Right lobe of liver (tissue), 6 donors: ENCODE measurements around the gene LYSMD4. TPM values are rescaled to one million over a fixed set of nuclear protein-coding genes. Genes with fewer than 3 reads are reported as not detected.

Experiments
- ATAC-seq, 4 donors: fragments of 200-7000 bp; cut with Tn5 transposase; one replicate each; pipeline ENCODE4 v1.9.1; 2020; ENCODE audit warnings: mild to moderate bottlenecking in 4 of 4, moderate library complexity in 4 of 4
- DNase-seq, 3 donors: peaks; one replicate each; pipeline ENCODE4 v3.0.0-alpha.2; 2020
- H3K27ac ChIP-seq, 3 donors: fragments of 200-600 bp; one replicate each; pipeline ENCODE4 v1.8.0; 2022
- H3K27me3 ChIP-seq, 2 donors: fragments of 200-600 bp; one replicate each; pipeline ENCODE4 v1.8.0; 2022
- H3K36me3 ChIP-seq, 4 donors: fragments of 200-600 bp; sonication (generic) in 1 of 4; one replicate each; pipeline versions ENCODE4 v1.5.1 to v1.8.0; 2017 to 2022; ENCODE audit warnings: control low read depth in 1 of 4
- H3K4me1 ChIP-seq, 4 donors: fragments of 200-600 bp; sonication (generic) in 1 of 4; one replicate each; pipeline versions ENCODE4 v1.5.1 to v1.8.0; 2017 to 2022; ENCODE audit warnings: control low read depth in 1 of 4
- H3K4me3 ChIP-seq, 3 donors: fragments of 200-600 bp; one replicate each; pipeline ENCODE4 v1.8.0; 2022
- H3K9me3 ChIP-seq, 4 donors: fragments of 200-600 bp; sonication (generic) in 1 of 4; one replicate each; pipeline versions ENCODE4 v1.5.1 to v1.8.0; 2017 to 2022; ENCODE audit warnings: control low read depth in 1 of 4
- POLR2A ChIP-seq: fragments of 450-650 bp; IDR thresholded peaks from one replicate; pipeline ENCODE4 v1.6.1; 2017; ENCODE audit warnings: antibody characterized with exemption, mild to moderate bottlenecking
- WGBS: methylation state at CpG from one replicate; pipeline ENCODE4 v1.1.6; 2018; ENCODE audit warnings: low coverage, low lambda C conversion rate; ENCODE audit not compliant: insufficient coverage; ENCODE audit errors: missing lambda C conversion rate; 5-methylcytosine and 5-hydroxymethylcytosine counted together
- intact Hi-C, 2 donors: fragments of 100-400 bp; cut with DNase I; formaldehyde crosslinking; loops; one replicate each; pipeline versions ENCODE4 v1.11.2 to v1.14.1; 2022
- small RNA-seq, 2 experiments: library from RNA; depleted of rRNA; stranded (forward); fragments of <200 nt; gene quantifications; one replicate each; pipeline ENCODE3, GENCODE V24; 2016
- total RNA-seq, 6 experiments: library from RNA; depleted of rRNA in 2 of 6; stranded (reverse); fragments of >200 nt in 2 of 6; fragmentation: NEBNext Ultra II Directional in 3 of 6; extraction: Animal tissue kit (Norgen Biotek cat#: 25700) in 3 of 6; gene quantifications; one replicate each; pipeline versions ENCODE4 v1.1.0 to v1.2.4, GENCODE V29; 2016 to 2023
- TF ChIP-seq, protein P1 (sequence below), 4 donors: fragments of 200-600 bp in 3 of 4; fragments of 450-650 bp in 1 of 4; IDR thresholded peaks; one replicate each; pipeline versions ENCODE4 v1.5.1 to v1.8.0; 2016 to 2022; ENCODE audit warnings: antibody characterized with exemption in 4 of 4, mild to moderate bottlenecking in 2 of 4
- donor health status: DM: no; HTN: yes; CAD: no.
- donor health status: DM: no; HTN: no; CAD: no.
- donor health status: DM: no; HTN: no; CAD: no.
- donor health status: DM: no; HTN: yes; CAD: no.
- donor health status: DM: no; HTN: yes; CAD: no.

LYSMD4 gene
- total RNA-seq, 6 experiments from 2014 or later, result 2.8 to 7.0 (median 5.1) TPM

- WGBS, result 63% methylated on average over 4 of the region's 4 CpGs
- Histone ChIP-seq H3K27ac (peak overlapping the region in 1 of 3 donors; percentile 4), H3K36me3 (peaks cover 0 to 25% (median 9%) of the 10 kb centered on the region in 4 donors), H3K4me1 (peaks cover 0 to 14% (median 5%) of the 10 kb centered on the region in 4 donors), H3K4me3 (no peak overlapping the region), H3K27me3 (no peaks in the 10 kb centered on the region), H3K9me3 (no peaks in the 10 kb centered on the region)
- TF ChIP-seq, protein P1, sequence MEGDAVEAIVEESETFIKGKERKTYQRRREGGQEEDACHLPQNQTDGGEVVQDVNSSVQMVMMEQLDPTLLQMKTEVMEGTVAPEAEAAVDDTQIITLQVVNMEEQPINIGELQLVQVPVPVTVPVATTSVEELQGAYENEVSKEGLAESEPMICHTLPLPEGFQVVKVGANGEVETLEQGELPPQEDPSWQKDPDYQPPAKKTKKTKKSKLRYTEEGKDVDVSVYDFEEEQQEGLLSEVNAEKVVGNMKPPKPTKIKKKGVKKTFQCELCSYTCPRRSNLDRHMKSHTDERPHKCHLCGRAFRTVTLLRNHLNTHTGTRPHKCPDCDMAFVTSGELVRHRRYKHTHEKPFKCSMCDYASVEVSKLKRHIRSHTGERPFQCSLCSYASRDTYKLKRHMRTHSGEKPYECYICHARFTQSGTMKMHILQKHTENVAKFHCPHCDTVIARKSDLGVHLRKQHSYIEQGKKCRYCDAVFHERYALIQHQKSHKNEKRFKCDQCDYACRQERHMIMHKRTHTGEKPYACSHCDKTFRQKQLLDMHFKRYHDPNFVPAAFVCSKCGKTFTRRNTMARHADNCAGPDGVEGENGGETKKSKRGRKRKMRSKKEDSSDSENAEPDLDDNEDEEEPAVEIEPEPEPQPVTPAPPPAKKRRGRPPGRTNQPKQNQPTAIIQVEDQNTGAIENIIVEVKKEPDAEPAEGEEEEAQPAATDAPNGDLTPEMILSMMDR (IDR thresholded peaks at IDR 0.05), result no peak
- TF ChIP-seq POLR2A, result no peak
- intact Hi-C loops, result no loop called here
- DNase-seq (no peak), ATAC-seq (peak in 1 of 4 donors; percentile 49)
Measured at GRCh38 chr15:99677540-99678134, 55.6 kb downstream of the LYSMD4 start.

Small RNA genes lying within 50 kb of the gene (small RNA-seq; reads per million reads assigned to genes)
- gene RF00019, result 0 reads per million in 2 experiments

Other genes with a start within 250 kb of the LYSMD4 start
- 10 to 100 TPM; 20.1 to 35.5 (median 25.4) TPM for gene MEF2A, start 167.5 kb downstream of the LYSMD4 start, total RNA-seq